Gastroesophageal sphincter (tissue), 3 donors: ENCODE measurements around the gene PTPRN2.

Experiments
- EP300 ChIP-seq: sonication (generic); formaldehyde crosslinking; IDR thresholded peaks from one replicate; pipeline ENCODE4 v1.6.1; 2017; ENCODE audit warnings: antibody characterized with exemption, mild to moderate bottlenecking
- POLR2A ChIP-seq, 2 donors: fragments of 450-650 bp; IDR thresholded peaks; one replicate each; pipeline ENCODE4 v1.6.1; 2017; ENCODE audit warnings: antibody characterized with exemption in 2 of 2, mild to moderate bottlenecking in 2 of 2, moderate library complexity in 1 of 2
- POLR2AphosphoS5 ChIP-seq: sonication (generic); formaldehyde crosslinking; IDR thresholded peaks from one replicate; pipeline ENCODE4 v1.6.1; 2017; ENCODE audit warnings: antibody characterized with exemption
- TF ChIP-seq, protein P1 (sequence below), 4 experiments: fragments of 200-600 bp in 2 of 4; fragments of 450-650 bp in 2 of 4; sonication (generic) in 1 of 4; IDR thresholded peaks; one replicate each; pipeline ENCODE4 v1.5.1; 2017 to 2019; ENCODE audit warnings: antibody characterized with exemption in 4 of 4, mild to moderate bottlenecking in 2 of 4, moderate library complexity in 2 of 4

DNA sequence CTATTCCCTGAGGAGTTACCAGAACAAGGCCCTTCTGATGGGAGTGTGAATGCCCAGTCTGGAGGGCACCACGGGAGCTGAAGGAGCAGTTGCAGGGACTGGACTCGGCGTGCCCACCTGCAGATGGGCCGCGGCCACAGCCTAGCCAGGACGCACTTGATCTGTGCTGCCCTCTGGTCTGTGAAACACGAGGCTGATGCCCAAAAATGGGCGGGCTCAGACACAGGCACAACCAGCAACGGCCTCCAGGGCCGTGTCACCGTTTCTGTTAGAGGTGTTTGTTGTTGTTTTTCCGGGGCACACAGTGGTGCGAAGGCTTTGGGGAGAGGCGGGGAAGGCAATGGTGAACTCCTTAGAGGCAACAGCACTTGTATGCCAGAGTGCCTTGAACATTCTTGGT is 1015.0 kb downstream of the PTPRN2 start:
- TF ChIP-seq, protein P1, sequence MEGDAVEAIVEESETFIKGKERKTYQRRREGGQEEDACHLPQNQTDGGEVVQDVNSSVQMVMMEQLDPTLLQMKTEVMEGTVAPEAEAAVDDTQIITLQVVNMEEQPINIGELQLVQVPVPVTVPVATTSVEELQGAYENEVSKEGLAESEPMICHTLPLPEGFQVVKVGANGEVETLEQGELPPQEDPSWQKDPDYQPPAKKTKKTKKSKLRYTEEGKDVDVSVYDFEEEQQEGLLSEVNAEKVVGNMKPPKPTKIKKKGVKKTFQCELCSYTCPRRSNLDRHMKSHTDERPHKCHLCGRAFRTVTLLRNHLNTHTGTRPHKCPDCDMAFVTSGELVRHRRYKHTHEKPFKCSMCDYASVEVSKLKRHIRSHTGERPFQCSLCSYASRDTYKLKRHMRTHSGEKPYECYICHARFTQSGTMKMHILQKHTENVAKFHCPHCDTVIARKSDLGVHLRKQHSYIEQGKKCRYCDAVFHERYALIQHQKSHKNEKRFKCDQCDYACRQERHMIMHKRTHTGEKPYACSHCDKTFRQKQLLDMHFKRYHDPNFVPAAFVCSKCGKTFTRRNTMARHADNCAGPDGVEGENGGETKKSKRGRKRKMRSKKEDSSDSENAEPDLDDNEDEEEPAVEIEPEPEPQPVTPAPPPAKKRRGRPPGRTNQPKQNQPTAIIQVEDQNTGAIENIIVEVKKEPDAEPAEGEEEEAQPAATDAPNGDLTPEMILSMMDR (IDR thresholded peaks at IDR 0.05), result no peak
- no peak for TF ChIP-seq EP300
- no peak for TF ChIP-seq POLR2AphosphoS5
- no peak for TF ChIP-seq POLR2A (IDR thresholded peaks at IDR 0.05)
